DMS53 treated with DMSO at 0.1 percent for 48 hours (cell line): ENCODE results near the gene FOXO6.

Experiments used
- DNase-seq: peaks from one replicate; lab custom pipeline; 2025; ENCODE audit not compliant: unreplicated experiment; lab: John Stamatoyannopoulos, UW

FOXO6 gene

DNA sequence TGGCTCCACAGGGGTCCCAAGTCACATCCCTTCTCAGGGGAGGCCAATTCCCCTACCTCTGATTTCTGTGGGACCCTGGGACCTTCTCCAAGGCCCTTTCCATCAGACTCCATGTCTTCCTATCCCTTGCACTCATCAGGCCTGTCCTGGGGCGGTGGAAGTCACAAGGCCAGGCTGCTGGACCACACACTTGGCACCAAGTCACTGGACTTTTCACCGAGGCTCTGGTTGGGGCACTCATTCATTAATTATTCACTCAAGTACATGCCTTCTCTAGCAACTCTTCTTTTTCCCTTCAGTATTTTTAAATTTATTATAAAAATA lies 11.2 kb upstream of the FOXO6 start:
- no peak for DNase-seq

DNA sequence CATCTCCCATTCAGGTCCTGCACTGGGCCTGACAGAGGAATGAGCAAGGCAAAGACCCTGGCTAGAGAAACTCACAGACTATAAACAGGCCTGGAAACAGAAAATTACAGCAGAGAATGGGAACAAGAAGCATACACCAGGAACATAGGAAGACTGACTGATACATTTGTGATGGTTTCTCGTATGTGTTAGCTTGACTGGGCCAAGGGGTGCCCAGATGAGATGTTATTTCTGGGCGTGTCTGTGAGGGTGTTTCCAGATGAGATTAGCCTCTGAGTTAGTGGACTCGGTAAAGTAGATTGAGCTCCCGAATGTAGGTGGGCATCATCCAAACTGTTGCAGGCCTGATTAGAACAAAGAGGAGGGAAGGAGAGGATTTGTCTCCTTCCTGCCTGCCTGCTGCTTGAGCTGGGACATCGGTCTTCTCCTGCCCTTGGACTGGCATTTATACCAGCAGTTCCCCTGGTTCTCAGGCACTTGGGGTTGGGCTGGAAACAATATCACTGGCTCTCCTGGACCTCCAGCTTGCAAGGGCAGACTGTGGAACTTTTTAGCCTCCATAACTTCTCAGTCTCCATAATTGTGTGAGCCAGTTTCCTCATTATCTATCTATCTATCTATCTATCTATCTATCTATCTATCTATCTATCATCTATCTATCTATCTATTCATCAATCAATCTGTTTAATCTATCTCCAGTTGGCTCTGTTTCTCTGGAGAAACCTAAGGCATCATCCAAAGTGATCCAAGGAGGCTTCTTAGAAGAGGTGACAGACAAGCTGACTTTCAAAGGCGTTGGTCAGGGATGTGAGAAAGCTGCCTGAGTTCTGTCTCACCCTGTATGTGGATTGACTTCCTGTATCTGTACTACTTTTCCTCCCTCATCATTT lies 9.7 kb upstream of the FOXO6 start:
- no peak for DNase-seq

DNA sequence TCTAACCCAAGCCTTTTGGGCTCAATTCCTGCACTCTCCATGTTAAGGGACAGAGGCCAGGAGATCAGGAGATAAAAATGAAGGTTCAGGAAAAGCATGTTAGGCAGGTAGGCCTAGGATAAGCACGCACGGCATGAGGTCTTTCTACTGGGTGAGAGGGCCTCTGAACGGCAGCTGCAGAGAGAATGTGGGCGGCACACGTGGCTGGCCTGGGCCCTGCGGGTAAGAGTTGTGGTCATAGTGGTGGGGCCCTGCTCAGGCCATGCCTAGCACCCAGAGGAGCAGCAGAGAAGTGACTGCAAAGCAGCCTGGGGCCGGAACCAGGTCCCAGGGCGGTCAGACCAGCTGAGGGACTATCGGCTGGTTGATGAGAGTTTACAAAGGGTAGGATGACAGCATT lies 7.5 kb upstream of the FOXO6 start:
- DNase-seq, result no peak

DNA sequence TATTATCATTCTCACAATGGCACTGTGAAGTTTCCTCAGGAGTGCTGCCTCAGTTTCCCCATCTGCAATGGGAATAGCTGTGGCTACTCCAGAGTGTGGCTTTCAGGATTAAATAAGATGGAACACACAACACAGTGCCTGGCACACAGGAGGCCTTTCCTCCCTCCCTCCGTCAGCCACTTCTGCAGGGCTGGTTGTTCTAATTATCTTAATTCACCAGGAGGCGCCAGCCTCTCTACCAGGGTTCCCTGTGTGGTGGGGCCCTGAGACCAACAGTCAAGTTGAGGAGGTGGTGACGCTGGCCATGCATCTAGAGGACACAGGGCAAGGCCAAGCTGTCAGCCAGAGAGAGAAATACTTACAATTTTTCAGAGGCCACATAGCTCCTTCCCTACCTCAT lies 6.3 kb upstream of the FOXO6 start:
- no peak for DNase-seq

DNA sequence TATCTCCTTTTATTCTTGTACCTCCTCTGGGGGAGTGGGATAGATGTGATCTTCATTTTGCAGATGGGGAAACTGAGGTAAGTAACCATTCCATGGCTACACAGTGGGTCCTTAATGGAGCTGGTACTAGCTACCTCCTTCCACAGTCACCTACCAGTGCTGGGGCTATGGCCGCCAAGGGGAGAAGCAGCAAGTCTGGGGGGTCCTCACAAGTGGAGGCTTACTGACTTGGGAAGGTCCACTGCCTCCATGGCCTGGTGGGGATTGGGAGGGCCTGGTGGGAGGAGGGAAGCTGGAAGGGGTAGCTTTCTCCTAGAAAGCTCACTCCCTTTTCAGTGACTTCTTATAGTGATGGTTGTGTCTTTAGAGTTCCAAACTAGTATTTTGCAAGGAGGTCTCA lies 5.9 kb upstream of the FOXO6 start:
- DNase-seq, result no peak

DNA sequence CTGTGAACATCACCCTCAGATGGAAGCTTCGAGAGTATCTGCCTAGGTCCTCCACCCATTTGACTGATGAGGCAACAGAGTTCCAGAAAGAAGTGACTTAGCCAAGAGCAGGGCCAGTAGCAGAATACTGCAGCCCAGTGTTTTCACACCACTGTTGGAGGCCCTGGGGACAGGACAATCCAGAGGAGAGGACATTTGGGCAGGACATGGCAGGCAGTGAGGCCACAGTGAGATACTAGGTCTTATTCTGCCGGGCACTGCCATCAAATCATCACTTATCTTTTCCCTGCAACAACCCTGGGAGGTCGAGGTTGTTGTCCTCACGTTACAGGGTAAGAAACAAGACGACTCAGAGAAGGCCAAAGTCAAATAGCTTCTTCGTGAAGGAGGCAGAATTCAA lies 5.5 kb upstream of the FOXO6 start:
- DNase-seq, result no peak

DNA sequence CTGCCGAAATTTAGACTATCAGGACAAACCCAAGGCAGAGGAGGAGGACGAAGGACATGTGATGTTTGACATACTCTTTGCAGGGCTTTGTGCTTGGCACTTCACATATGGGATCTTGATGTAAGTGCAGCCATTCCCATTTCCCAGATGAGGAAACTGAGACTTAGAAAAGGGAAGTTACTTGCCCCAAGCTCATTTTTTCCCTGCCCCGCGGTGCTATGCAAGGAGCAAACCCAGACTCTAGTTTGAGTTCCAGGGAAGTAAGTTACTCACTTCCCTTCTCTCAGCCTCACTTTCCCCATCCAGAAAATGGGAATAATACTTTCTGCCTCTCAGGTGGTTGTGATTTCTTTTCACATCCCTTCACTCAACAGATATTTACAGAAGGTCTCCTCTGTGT lies 4.5 kb upstream of the FOXO6 start:
- DNase-seq, result no peak

DNA sequence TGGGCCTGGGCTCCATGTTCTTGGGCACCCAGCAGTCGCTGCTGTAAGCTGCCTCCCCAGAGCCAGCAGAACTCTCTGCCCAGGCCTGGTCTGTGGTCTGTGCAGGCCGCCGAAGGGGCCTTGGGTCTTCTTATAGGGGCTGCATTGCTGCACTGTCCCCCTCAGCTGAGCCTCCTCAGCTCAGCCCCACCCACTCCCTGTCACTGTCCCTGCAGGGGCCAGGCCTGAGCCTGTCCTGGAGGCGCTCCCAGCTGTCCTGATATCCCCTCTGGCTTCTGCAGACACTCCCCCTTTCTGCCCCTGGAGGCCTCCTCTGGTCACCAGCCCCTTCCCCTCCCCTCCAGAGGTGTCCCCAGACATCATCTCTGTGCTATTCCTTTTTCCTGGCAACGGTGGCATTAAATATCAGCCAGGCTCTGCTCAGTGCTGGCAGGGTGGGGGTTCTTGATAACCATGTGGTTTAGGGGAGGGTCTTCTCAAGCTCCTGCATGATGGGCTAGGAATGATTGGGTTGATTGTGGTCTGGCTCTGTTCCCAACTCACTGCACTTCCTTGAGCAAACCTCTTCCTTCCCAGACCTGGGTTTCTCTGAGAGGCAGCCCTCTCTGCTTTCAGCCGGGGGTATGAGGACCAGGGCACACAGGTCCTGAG lies 3.7 kb upstream of the FOXO6 start:
- no peak for DNase-seq

DNA sequence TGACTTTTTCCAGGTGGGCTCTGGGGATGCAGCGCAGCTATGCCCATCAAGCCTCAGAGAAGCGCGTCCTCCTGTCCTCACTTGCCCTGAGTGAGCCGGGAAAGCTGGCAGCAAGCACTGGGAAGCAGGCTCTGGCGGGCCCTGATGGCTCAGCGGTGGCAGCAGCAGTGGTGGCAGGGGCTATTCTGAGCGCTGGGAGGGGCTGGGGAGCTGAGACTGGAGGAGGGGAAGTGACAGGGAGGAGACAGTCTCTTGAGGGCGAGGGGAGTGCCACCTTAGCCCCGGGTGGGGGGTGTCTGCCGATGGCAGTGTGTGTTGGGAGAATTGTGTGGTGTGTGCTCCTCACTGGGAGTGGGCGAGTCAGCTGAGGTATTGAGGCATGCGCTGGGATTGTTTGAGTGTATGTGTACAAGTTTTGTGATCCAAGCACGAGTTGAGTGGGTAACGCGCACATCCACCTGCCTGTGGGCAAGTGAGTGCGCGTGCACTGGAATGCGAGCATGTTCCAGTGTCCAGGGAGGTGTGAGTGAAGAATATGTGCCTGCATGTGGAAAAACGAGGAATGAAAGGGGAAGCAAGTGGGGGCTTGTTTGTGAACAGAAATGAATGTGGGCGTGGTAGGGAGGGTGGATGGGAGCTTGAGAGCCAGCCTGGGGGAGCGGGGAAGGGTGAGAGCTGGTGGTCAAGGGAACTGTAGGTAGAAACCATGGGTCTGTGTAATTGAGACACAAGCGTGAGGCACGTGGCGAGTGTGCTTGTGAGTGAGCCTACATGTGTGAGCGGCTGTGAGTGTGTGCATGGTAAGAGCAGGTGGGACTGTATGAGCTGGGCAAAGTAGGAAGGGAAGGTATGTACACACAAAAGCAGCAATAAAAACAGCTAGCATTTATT lies 2.9 kb upstream of the FOXO6 start:
- no peak for DNase-seq

DNA sequence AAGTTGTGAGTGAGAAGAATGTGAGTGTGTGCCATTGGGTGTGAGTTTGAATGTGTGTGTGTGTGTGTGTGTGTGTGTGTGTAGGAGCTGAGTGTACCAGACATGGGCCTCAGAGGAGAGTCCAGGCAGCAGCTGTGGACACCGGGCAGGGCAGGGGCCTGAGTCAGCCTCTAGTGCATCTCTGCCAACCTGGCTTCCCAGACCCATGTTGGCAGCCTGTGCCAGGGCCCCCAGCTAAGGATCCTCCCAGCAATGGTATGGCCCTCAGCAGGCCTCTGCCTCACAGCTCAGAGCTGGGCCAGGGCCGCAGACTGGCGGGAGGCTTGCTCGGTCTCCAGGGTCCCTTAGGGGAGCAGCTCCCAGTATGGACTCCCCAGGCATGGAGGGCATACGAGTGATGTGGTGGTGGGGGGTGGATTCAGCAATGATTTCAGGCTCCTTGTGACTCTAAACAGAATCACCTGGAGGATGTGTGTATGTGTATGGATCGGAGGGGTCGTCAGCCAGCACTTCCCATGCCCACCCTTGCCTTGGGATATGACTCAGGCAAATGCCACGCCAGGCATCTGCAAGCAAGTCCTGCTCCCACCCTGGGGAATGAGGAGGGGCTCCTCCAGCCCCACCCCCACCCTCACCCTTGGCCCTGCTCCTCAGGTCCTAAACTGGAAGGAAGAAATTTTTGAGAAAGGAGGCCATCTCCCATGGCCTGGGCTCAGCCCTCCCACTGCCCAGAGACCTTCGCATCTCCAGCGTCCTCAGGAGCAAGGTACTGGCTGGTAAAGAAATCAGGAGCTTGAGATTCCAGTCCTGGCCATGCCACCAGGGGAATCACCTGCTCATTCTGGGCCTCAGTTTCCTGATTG lies 1.8 kb upstream of the FOXO6 start:
- no peak for DNase-seq

DNA sequence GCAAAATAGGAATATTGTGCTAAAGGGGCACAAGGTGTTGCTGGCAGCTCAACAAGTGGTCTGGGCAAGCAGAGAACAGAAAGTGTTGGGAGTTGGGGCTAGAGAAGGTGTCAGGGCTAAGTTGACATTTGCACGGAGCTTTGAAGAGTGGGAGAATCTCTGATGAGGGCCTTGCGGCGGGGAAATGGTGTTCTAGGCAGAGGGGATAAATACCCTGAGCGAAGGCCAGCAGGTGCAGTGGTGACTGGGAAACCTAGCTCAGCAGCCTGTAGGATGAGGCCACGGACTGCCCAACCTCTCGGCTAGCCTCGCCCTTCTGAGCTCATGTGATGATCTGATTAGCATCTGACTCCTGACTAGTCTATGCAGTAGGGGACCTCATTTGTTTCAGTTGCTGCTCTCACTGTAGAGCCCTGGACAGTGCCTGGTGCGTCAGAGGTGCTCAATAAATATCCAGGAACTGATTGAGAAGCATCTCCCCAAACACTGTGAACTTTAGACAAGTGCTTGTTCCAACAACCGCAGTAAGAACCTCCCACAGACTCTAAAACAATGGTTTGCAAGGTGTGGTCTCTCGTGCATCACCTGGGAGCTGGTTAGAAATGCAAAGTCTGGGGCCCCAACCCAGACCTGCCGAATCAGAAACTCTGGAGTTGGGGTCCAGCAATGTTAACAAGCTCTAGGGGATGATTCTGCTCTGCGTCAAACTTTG lies 1.0 kb upstream of the FOXO6 start:
- DNase-seq, result no peak

DNA sequence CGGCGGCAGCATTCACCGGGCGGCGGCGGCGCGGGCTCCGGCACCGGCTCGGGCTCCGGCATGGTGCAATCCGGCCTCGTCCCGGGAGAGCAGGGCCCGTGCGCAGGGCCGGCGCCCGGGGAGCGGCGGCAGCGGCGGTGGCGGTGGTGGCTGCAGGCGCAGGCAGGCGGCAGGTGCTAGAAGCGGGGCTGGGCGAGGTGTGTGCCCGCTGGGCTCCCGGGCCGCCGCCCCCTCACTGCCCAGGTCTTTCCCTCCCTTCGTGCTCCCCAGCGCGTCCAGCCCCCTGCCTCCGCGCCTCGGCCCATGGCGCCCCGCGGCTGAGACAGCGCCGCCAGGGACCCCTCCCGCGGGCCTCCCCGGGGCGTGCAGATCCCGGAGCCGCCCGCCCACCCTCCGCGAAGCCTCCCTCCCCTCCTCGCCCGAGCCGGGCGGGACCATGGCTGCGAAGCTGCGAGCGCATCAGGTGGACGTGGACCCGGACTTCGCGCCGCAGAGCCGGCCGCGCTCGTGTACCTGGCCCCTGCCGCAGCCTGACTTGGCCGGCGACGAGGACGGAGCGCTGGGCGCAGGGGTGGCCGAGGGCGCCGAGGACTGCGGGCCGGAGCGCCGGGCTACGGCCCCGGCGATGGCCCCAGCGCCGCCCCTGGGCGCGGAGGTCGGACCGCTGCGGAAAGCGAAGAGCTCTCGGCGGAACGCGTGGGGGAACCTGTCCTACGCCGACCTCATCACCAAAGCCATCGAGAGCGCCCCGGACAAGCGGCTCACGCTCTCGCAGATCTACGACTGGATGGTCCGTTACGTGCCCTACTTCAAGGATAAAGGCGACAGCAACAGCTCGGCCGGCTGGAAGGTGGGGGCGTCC lies 492 bp downstream of the FOXO6 start:
- no peak for DNase-seq

DNA sequence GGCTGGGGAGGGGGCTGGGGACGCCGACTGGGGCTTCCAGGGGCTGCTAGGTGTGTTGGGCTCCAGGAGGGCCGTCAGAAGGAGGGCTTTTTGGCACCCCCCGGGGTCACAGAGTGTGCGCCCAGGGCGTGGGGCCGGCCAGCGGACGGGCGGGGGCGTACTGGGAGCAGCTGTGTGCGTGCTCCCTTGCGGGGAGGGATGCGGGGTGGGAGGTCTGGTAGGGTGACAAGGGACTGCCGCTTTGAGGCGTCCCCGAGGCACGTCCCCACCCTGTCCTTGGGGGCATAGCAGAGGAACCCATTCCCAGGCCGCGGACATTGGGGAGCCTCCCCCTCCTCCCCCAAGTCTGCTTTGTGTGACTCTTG lies 1.1 kb downstream of the FOXO6 start:
- DNase-seq, result no peak

DNA sequence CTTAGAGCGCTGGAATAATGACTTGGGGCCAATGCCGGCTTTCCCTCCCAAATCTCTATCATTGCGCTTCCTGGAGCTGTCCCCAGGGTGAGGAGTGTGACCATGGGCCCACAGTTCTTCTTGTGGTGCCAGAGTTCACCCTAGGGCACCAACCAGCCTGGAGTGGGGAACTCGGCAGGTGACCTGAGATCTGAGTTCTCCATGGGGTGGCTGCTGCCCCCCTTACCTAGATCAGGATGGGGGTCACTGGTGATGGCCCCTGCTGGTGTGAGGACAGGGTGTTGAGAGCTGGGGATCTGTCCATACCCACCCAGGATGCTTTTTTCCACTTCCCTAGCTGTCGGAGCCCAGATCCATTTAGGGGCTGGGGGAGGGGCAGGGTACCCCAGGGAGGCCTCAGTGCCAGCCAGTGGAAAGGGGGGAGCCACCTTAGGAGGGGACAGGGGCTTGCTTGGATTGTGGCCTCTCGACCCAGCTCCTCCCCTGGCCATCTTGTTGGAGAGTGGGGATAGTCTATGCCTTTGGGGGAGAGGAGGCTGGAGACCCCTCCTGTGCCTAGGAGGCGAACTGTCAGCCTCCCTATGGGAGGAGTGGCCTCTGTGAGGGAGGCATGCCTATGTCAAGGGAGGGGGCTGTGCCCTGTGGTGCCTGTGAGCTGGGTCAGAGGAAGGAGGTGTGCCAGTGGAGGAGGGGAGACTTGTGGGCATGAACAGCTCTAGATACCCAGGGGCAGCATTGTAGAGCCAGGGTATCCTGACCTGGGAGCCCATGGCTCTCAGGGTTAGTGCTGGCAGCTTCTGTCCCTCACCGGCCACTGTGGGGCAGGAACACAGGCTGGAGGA lies 1.7 kb downstream of the FOXO6 start:
- no peak for DNase-seq

DNA sequence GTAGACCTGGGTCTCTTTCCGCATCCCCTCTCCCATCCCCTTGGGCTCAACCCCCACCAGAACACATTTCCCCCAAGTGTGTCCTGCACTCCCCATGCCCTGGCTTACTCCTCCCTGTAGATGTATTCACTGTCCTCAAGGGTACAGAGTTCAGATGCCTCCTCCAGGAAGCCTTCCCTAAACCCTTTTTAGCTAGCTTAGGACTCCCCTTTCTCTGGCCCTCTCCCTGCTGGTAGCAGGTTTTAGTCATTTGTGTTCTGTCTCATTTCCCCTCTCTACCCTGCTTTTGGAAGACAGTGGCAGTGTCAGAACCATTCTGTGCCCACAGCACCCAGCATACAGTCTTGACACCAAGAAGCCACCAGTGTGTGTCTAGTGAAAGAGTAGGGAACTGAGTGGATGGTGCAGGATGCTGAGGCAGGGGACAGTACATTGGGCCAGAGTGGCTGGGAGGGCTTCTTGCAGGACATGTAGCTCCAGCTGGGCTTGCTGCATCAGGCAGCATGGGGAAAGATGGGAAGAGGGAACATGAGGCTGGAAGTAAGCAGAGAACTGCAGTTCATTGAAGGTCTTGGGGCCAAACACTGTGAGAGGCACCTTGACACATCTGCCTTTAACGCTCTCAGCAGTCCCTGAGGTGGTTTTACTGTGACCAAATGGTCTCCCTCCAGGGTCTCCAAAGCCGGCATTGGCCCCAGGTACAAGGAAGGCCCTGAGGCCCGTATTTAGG lies 2.5 kb downstream of the FOXO6 start:
- DNase-seq, result no peak

DNA sequence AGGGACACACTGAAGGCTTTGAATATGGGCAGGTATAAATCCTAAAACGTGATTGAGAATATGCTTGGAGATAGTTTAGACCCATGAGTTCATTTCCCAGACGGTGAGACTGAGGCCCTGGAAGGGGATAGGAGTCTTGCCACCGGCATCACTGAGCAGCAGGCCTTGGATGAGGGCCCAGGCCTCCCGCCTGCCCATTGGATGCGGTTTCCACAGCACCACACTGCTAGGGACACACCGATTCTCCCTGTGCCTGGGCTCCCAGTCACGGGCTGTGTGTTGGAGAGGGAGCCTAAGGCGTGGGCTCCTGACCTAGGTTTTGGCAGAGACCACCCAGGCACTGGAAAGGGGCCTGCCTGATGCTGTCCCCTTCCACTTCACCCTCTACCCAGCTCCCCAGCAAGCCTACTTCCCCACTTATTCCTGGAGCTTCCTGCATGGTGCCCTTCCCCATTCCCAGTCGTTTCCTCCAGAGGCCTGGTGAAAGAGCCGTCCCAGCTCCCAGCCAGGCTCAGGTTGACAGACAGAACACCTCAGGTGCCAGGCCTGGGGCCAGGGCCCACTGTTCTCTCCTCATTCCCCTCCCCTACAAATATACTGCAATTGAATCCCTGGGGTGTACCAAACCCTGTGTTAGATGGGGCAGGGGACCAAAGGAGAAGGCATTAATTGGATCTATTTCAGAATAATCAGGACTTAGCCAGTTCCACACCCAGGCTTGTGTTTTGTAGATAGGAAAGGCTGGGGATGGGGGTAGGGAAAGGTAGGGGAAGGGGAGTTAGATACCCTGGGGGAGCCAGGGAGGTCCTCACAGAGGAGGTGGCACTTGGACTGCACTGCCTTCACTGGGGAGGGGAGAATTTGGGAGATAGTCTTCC lies 3.4 kb downstream of the FOXO6 start:
- DNase-seq, result no peak

DNA sequence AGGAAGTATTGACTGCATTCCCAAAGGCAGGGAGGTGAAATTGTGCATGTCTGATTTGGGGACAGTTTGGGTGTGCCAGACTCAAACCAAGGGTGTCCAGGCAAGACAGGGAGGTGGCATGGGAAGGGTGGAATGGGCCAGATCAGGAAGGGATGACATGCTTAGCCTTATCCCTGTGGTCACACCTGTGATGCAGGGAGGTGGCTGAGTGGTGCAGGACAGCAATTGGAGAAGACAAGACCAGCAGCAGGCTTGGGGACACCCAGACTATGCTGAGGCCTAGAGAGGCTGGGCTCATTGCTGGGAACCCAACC lies 4.0 kb downstream of the FOXO6 start:
- no peak for DNase-seq
